Fibroblast of the conjunctiva (primary cell): Measurements from ENCODE around the gene NTN3.
A peak's percentile ranks its signal among the peaks of the same experiment; 100 is the strongest.
"Not testable (repeated sequence)": the region's sequence is repeated elsewhere in the genome, so short reads cannot be mapped to it uniquely, and the experiment has no call there.

ENCODE experiments used
- DNase-seq: peaks from one replicate; pipeline ENCODE4 v3.0.0-alpha.2; 2010; ENCODE audit warnings: low read depth

NTN3 gene

GRCh38 chr16:2441143-2441804 is 29.8 kb upstream of the NTN3 start:
- not testable (repeated sequence) for DNase-seq

GRCh38 chr16:2443555-2443954 is 27.5 kb upstream of the NTN3 start:
- no peak for DNase-seq

GRCh38 chr16:2447920-2448583 is 23.0 kb upstream of the NTN3 start:
- DNase-seq: no peak

- DNase-seq: no peak
These were observed 22.0 kb upstream of the NTN3 start for GRCh38 chr16:2449118-2449517.

GRCh38 chr16:2450535-2450934 is 20.6 kb upstream of the NTN3 start:
- no peak for DNase-seq

GRCh38 chr16:2450975-2451381 is 20.1 kb upstream of the NTN3 start:
- no peak for DNase-seq

GRCh38 chr16:2451851-2452320 is 19.2 kb upstream of the NTN3 start:
- no peak for DNase-seq

- DNase-seq: no peak
These were observed 18.4 kb upstream of the NTN3 start for GRCh38 chr16:2452650-2453049.

GRCh38 chr16:2455081-2455845 is 15.8 kb upstream of the NTN3 start:
- DNase-seq: no peak

- no peak for DNase-seq
These were observed 14.4 kb upstream of the NTN3 start for GRCh38 chr16:2456551-2457153.

- DNase-seq: no peak
These were observed 13.8 kb upstream of the NTN3 start for GRCh38 chr16:2457267-2457666.

GRCh38 chr16:2457946-2458345 is 13.2 kb upstream of the NTN3 start:
- DNase-seq: no peak

- DNase-seq: no peak
These were observed 12.0 kb upstream of the NTN3 start for GRCh38 chr16:2458887-2459646.

- DNase-seq: peak; percentile 85
These were observed 11.3 kb upstream of the NTN3 start, which contains the start of gene TEDC2 for GRCh38 chr16:2459647-2460390. TEDC2 (plus strand) TSS chr16:2460109; CDS start chr16:2460145, 36 bp downstream.

GRCh38 chr16:2460391-2460713 is 10.7 kb upstream of the NTN3 start:
- DNase-seq: no peak

GRCh38 chr16:2460916-2461315 is 10.2 kb upstream of the NTN3 start:
- DNase-seq: no peak

GRCh38 chr16:2462031-2462866 is 8.8 kb upstream of the NTN3 start:
- DNase-seq: no peak

- no peak for DNase-seq
These were observed 6.8 kb upstream of the NTN3 start for GRCh38 chr16:2464333-2464732.

GRCh38 chr16:2465653-2466415 is 5.3 kb upstream of the NTN3 start:
- DNase-seq: no peak
